WTC11 (cell line): ENCODE measurements around the gene SMIM41. TPM values are rescaled to one million over a fixed set of nuclear protein-coding genes. Genes with fewer than 3 reads are reported as not detected.

Source experiments
- ATAC-seq: fragments of 200-7000 bp; cut with Tn5 transposase; 2 replicates; pipeline ENCODE4 v1.10.0; 2021; ENCODE audit warnings: mild to moderate bottlenecking, moderate library complexity
- CTCF ChIA-PET: fragments of 300-600 bp; sonication (Branson Sonifier 250); formaldehyde crosslinking; loops from one replicate; lab custom pipeline; 2021; ENCODE audit warnings: antibody characterized with exemption; lab: Charles Lee
- POLR2A ChIA-PET: fragments of 350-600 bp; sonication (Branson Sonifier 250); formaldehyde crosslinking; loops from one replicate; lab custom pipeline; 2021; ENCODE audit warnings: antibody characterized with exemption; lab: Charles Lee
- DNase-seq: peaks from one replicate; pipeline ENCODE4 v3.0.0; 2021; ENCODE audit warnings: low spot score
- H3K27ac Mint-ChIP-seq: 2 replicates; pipeline ENCODE4 v1.8.0; 2021; ENCODE audit warnings: mixed read lengths
- H3K27me3 Mint-ChIP-seq: 2 replicates; pipeline ENCODE4 v1.8.0; 2021; ENCODE audit warnings: low read depth, mild to moderate bottlenecking, moderate library complexity, mixed read lengths
- H3K36me3 Mint-ChIP-seq: 2 replicates; pipeline ENCODE4 v1.8.0; 2021; ENCODE audit warnings: mixed read lengths
- H3K4me1 Mint-ChIP-seq: 2 replicates; pipeline ENCODE4 v1.8.0; 2022; ENCODE audit warnings: mixed read lengths
- H3K4me3 Mint-ChIP-seq: 2 replicates; pipeline ENCODE4 v1.8.0; 2021; ENCODE audit warnings: mild to moderate bottlenecking, moderate library complexity, mixed read lengths
- H3K9me3 Mint-ChIP-seq: 2 replicates; pipeline ENCODE4 v1.8.0; 2021; ENCODE audit warnings: mixed read lengths
- AFF4 ChIP-seq: sonication (generic); formaldehyde crosslinking; IDR thresholded peaks from 2 replicates; pipeline ENCODE4 v1.8.1; 2023; ENCODE audit warnings: mild to moderate bottlenecking, missing genetic modification reagents, borderline replicate concordance
- CREM ChIP-seq: sonication (generic); formaldehyde crosslinking; IDR thresholded peaks from 2 replicates; pipeline ENCODE4 v1.8.1; 2022; ENCODE audit warnings: mild to moderate bottlenecking, missing genetic modification reagents, moderate library complexity
- EMX1 ChIP-seq: fragments of 250-450 bp; sonication (Bioruptor Pico); IDR thresholded peaks from 2 replicates; pipeline ENCODE4 v1.8.0; 2021; ENCODE audit warnings: mild to moderate bottlenecking
- ESRRA ChIP-seq: sonication (generic); formaldehyde crosslinking; IDR thresholded peaks from 2 replicates; pipeline ENCODE4 v1.8.1; 2022; ENCODE audit warnings: mild to moderate bottlenecking, missing genetic modification reagents, borderline replicate concordance
- GABPB1 ChIP-seq: sonication (generic); formaldehyde crosslinking; IDR thresholded peaks from 2 replicates; pipeline ENCODE4 v1.8.1; 2023; ENCODE audit warnings: mild to moderate bottlenecking, missing genetic modification reagents
- JAZF1 ChIP-seq: fragments of 250-450 bp; sonication (Bioruptor Pico); IDR thresholded peaks from 2 replicates; pipeline ENCODE4 v1.9.0; 2021; ENCODE audit warnings: moderate library complexity, mild to moderate bottlenecking, inconsistent platforms
- MLX ChIP-seq: sonication (generic); formaldehyde crosslinking; IDR thresholded peaks from 2 replicates; pipeline ENCODE4 v1.8.1; 2023; ENCODE audit warnings: mild to moderate bottlenecking, missing genetic modification reagents, moderate library complexity
- MYBL2 ChIP-seq: sonication (generic); formaldehyde crosslinking; IDR thresholded peaks from 2 replicates; pipeline ENCODE4 v1.8.1; 2023; ENCODE audit warnings: mild to moderate bottlenecking, moderate library complexity, missing genetic modification reagents
- NFE2L1 ChIP-seq: sonication (generic); formaldehyde crosslinking; IDR thresholded peaks from 2 replicates; pipeline ENCODE4 v1.8.1; 2023; ENCODE audit warnings: missing genetic modification reagents
- NR3C1 ChIP-seq: sonication (generic); formaldehyde crosslinking; conservative IDR thresholded peaks from 2 replicates; pipeline ENCODE4 v1.8.1; 2023; ENCODE audit warnings: low read depth, mild to moderate bottlenecking, missing genetic modification reagents
- OVOL2 ChIP-seq: fragments of 250-450 bp; sonication (Bioruptor Pico); IDR thresholded peaks from 2 replicates; pipeline ENCODE4 v1.9.0; 2021; ENCODE audit warnings: mild to moderate bottlenecking, borderline replicate concordance
- PREB ChIP-seq: sonication (generic); formaldehyde crosslinking; IDR thresholded peaks from 2 replicates; pipeline ENCODE4 v1.8.1; 2022; ENCODE audit warnings: mild to moderate bottlenecking, missing genetic modification reagents, moderate library complexity, borderline replicate concordance
- STAT6 ChIP-seq: sonication (generic); formaldehyde crosslinking; conservative IDR thresholded peaks from 2 replicates; pipeline ENCODE4 v1.8.1; 2023; ENCODE audit warnings: mild to moderate bottlenecking, low read depth, missing genetic modification reagents, moderate library complexity
- TEAD1 ChIP-seq: sonication (generic); formaldehyde crosslinking; IDR thresholded peaks from 2 replicates; pipeline ENCODE4 v1.8.0; 2022; ENCODE audit warnings: mild to moderate bottlenecking, missing genetic modification reagents
- ZBTB43 ChIP-seq: sonication (generic); formaldehyde crosslinking; IDR thresholded peaks from 2 replicates; pipeline ENCODE4 v1.8.1; 2023; ENCODE audit warnings: mild to moderate bottlenecking, missing genetic modification reagents
- ZNF121 ChIP-seq: sonication (generic); formaldehyde crosslinking; IDR thresholded peaks from 2 replicates; pipeline ENCODE4 v1.8.0; 2023; ENCODE audit warnings: missing genetic modification reagents
- ZNF219 ChIP-seq: sonication (generic); formaldehyde crosslinking; IDR thresholded peaks from 2 replicates; pipeline ENCODE4 v1.8.0; 2023; ENCODE audit warnings: missing genetic modification reagents, mild to moderate bottlenecking, borderline replicate concordance
- ZNF263 ChIP-seq: sonication (generic); formaldehyde crosslinking; IDR thresholded peaks from 2 replicates; pipeline ENCODE4 v1.8.1; 2022; ENCODE audit warnings: low read depth, mild to moderate bottlenecking, moderate library complexity, missing genetic modification reagents
- ZNF396 ChIP-seq: fragments of 250-450 bp; sonication (Bioruptor Pico); IDR thresholded peaks from 2 replicates; pipeline ENCODE4 v1.8.0; 2021; ENCODE audit warnings: mild to moderate bottlenecking, moderate library complexity, borderline replicate concordance
- ZNF416 ChIP-seq: fragments of 250-450 bp; sonication (Bioruptor Pico); IDR thresholded peaks from 2 replicates; pipeline ENCODE4 v1.9.0; 2021; ENCODE audit warnings: mild to moderate bottlenecking, inconsistent platforms
- ZNF532 ChIP-seq: fragments of 250-450 bp; sonication (Bioruptor Pico); IDR thresholded peaks from 2 replicates; pipeline ENCODE4 v1.9.0; 2021; ENCODE audit warnings: mild to moderate bottlenecking, borderline replicate concordance
- total RNA-seq: library from RNA; stranded (reverse); gene quantifications from 3 replicates; pipeline ENCODE4 v1.2.3, GENCODE V29; 2021

The SMIM41 gene
- total RNA-seq, 1 experiment from 2014 or later: not detected

GRCh38 chr12:52147964-52148463 is 68.5 kb downstream of the SMIM41 start (continued):
- TF ChIP-seq ZNF532 (CRISPR knock-in tag) (no peak), TEAD1 (CRISPR knock-in tag) (no peak), MYBL2 (CRISPR knock-in tag) (no peak), ZNF219 (CRISPR knock-in tag) (no peak), NFE2L1 (CRISPR knock-in tag) (no peak), NR3C1 (CRISPR knock-in tag) (no peak), EMX1 (no peak), PREB (CRISPR knock-in tag) (no peak), ESRRA (CRISPR knock-in tag) (no peak), ZBTB43 (no peak)
- TF ChIP-seq, all 79 proteins: peak for 0

GRCh38 chr12:52148464-52149181 is 69.1 kb downstream of the SMIM41 start:
- DNase-seq (no peak), ATAC-seq (peak; percentile 43)
- ChIA-PET POLR2A (no interaction called here), CTCF (interaction anchor here (0.5 to 3.3 kb wide), 19 partner anchors 8 to 858 kb away, joined by 3 to 29 read pairs (median 4); no protein-coding TSS in a partner anchor)
- H3K36me3 Mint-ChIP-seq: no peaks in the 10 kb centered on the region
- H3K9me3 Mint-ChIP-seq: no peaks in the 10 kb centered on the region
- no peaks in the 10 kb centered on the region for H3K27me3 Mint-ChIP-seq
- peaks cover 27% of the 10 kb centered on the region for H3K4me1 Mint-ChIP-seq
- H3K4me3 Mint-ChIP-seq: no peak overlapping the region
- H3K27ac Mint-ChIP-seq: no peak overlapping the region
- TF ChIP-seq ZNF416 (no peak), GABPB1 (CRISPR knock-in tag) (no peak), ZNF263 (no peak), ZNF396 (CRISPR knock-in tag) (no peak), JAZF1 (no peak), MLX (no peak), CREM (CRISPR knock-in tag) (no peak), OVOL2 (CRISPR knock-in tag) (no peak), AFF4 (CRISPR knock-in tag) (no peak), STAT6 (CRISPR knock-in tag) (no peak), ZNF121 (CRISPR knock-in tag) (no peak)
